H1 (cell line): ENCODE data around the gene UBAP2L. TPM values are rescaled to one million over a fixed set of nuclear protein-coding genes. Genes with fewer than 3 reads are reported as not detected.

ENCODE experiments used
- BCL11A ChIP-seq, 2 experiments: IDR thresholded peaks; one replicate each; pipeline ENCODE4 v1.6.1; 2011; ENCODE audit warnings: low read depth in 2 of 2, low read length in 2 of 2, mild to moderate bottlenecking in 2 of 2
- BRCA1 ChIP-seq: IDR thresholded peaks from 2 replicates; pipeline ENCODE4 v1.6.1; 2012; ENCODE audit warnings: low read depth, low read length, improper control_type of control experiment
- CHD1 ChIP-seq: IDR thresholded peaks from 2 replicates; pipeline ENCODE4 v1.6.1; 2012; ENCODE audit warnings: low read depth, low read length, improper control_type of control experiment
- EZH2 ChIP-seq: fragments of 200-600 bp; sonication (generic); IDR thresholded peaks from 2 replicates; pipeline ENCODE4 v1.7.1; 2012; ENCODE audit warnings: low read depth, mild to moderate bottlenecking, moderate library complexity, low read length, inconsistent platforms; ENCODE audit not compliant: severe bottlenecking
- FOSL1 ChIP-seq: IDR thresholded peaks from 2 replicates; pipeline ENCODE4 v1.6.1; 2011; ENCODE audit warnings: mild to moderate bottlenecking, low read depth, low read length, moderate library complexity; ENCODE audit not compliant: insufficient read depth
- HDAC2 ChIP-seq, 2 experiments: fragments of 300-600 bp in 1 of 2; sonication (generic) in 1 of 2; IDR thresholded peaks; 2 replicates each; pipeline ENCODE4 v1.6.1; 2011 to 2012; ENCODE audit warnings: low read depth in 2 of 2, low read length in 2 of 2, mild to moderate bottlenecking in 2 of 2, moderate library complexity in 2 of 2, borderline replicate concordance in 1 of 2, inconsistent platforms in 1 of 2
- MAFK ChIP-seq: IDR thresholded peaks from 2 replicates; pipeline ENCODE4 v1.6.1; 2012; ENCODE audit warnings: low read depth, mild to moderate bottlenecking, improper control_type of control experiment, low read length
- NANOG ChIP-seq: IDR thresholded peaks from 2 replicates; pipeline ENCODE4 v1.6.1; 2011; ENCODE audit warnings: low read length, low read depth, mild to moderate bottlenecking, inconsistent platforms; ENCODE audit not compliant: insufficient read depth, poor library complexity, severe bottlenecking
- POLR2A ChIP-seq, 2 experiments: IDR thresholded peaks; 1 replicate in 1 of 2; 2 replicates in 1 of 2; pipeline ENCODE4 v1.6.1; 2011; ENCODE audit warnings: low read depth in 2 of 2, low read length in 2 of 2, mild to moderate bottlenecking in 2 of 2; ENCODE audit errors: control extremely low read depth in 1 of 2
- POLR2AphosphoS5 ChIP-seq: IDR thresholded peaks from 2 replicates; pipeline ENCODE4 v1.6.1; 2011; ENCODE audit warnings: low read depth, low read length
- POU5F1 ChIP-seq: IDR thresholded peaks from 2 replicates; pipeline ENCODE4 v1.6.1; 2011; ENCODE audit warnings: low read depth, mild to moderate bottlenecking, low read length, moderate library complexity
- RFX5 ChIP-seq: IDR thresholded peaks from 2 replicates; pipeline ENCODE4 v1.6.1; 2011; ENCODE audit warnings: low read depth, low read length, improper control_type of control experiment, borderline replicate concordance
- RXRA ChIP-seq: IDR thresholded peaks from 2 replicates; pipeline ENCODE4 v1.6.1; 2011; ENCODE audit warnings: low read depth, mild to moderate bottlenecking, low read length, moderate library complexity; ENCODE audit not compliant: insufficient read depth
- SP1 ChIP-seq: IDR thresholded peaks from 2 replicates; pipeline ENCODE4 v1.6.1; 2011; ENCODE audit warnings: low read depth, low read length
- SP2 ChIP-seq: IDR thresholded peaks from 2 replicates; pipeline ENCODE4 v1.6.1; 2012; ENCODE audit warnings: mild to moderate bottlenecking, low read length, inconsistent platforms
- SUZ12 ChIP-seq: fragments of 200-600 bp; sonication (generic); IDR thresholded peaks from 2 replicates; pipeline ENCODE4 v1.6.1; 2012; ENCODE audit warnings: mild to moderate bottlenecking, inconsistent platforms, low read length, moderate library complexity, mixed read lengths
- YY1 ChIP-seq: IDR thresholded peaks from 2 replicates; pipeline ENCODE4 v1.6.1; 2011; ENCODE audit warnings: low read depth, mild to moderate bottlenecking, low read length
- ZNF274 ChIP-seq: IDR thresholded peaks from 2 replicates; pipeline ENCODE4 v1.7.0; 2012; ENCODE audit warnings: low read length, borderline replicate concordance; ENCODE audit errors: extremely low read depth
- polyA plus RNA-seq, 7 experiments: library from polyadenylated mRNA; depleted of rRNA in 3 of 7; stranded (reverse) in 5 of 7; unstranded in 2 of 7; fragments of >200 nt in 5 of 7; fragments of 200-250 nt in 2 of 7; gene quantifications; 1 replicate in 5 of 7; 2 replicates in 1 of 7; 4 replicates in 1 of 7; pipeline versions ENCODE4 v1.2.1 to v1.2.3, GENCODE V29; 2011 to 2013; ENCODE audit warnings: missing spikeins in 2 of 7, mixed read lengths in 2 of 7
- total RNA-seq: library from RNA; stranded (reverse); fragmentation: NEBNext Ultra II Directional; extraction: Animal tissue kit (Norgen Biotek cat#: 25700); gene quantifications from 2 replicates; pipeline ENCODE4 v1.2.1, GENCODE V29; 2021
- TF ChIP-seq, protein P1 (sequence below), 3 experiments: IDR thresholded peaks; 1 replicate in 2 of 3; 2 replicates in 1 of 3; pipeline versions ENCODE4 v1.5.1 to v1.6.1; 2011; ENCODE audit warnings: low read length in 3 of 3, mild to moderate bottlenecking in 3 of 3, inconsistent platforms in 2 of 3, low read depth in 1 of 3, moderate library complexity in 1 of 3; ENCODE audit not compliant: insufficient read depth in 1 of 3; ENCODE audit errors: control extremely low read depth in 1 of 3
- TF ChIP-seq, protein P2 (sequence below): IDR thresholded peaks from 2 replicates; pipeline ENCODE4 v1.6.1; 2012; ENCODE audit warnings: low read length, inconsistent platforms

Gene UBAP2L
- total and polyA plus RNA-seq, 2 of the 8 experiments (the other 6 are each of a cell fraction or from before 2014, with no cell fraction given), result 254 to 349 TPM

DNA sequence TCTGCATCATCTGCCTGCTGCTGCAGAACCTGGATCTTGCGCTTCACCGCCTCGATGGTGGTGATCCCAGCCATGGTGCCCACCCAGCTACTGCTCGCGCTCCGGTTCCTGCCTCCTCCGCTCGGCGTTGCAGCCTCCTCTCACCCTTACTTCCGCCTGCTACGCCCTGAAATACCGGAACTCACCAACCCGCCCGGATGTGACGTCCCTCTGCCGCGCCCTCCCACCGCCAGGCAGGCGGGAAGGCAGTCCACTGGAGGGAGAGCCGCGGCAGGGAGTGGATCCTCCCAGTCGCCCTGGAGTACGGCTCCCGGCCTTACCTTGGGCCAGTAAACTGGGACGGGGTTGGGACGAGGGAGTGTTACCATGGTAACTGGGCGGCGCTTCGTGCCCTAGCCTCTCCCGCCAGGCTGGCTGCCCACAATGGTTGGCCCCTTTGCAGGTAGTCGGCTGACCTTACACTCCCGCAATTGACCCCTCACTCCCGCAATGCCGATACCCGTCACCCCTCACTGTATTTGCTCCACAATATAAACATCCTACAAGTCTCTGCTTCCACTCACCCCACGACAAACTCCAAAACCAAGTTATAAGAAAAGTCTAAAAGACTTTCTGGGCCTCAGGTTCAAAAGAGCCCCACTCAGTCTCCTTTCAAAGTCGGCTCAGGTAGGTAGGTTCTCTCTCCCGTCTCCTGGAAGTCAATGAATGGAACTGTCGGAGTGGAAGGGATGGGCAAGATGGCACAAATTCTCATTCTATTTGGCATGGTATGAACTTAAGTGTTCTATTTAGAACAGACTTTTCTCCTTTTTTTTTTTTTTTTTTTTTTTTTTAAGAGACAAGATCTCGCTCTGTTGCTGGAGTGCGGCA is 37.5 kb upstream of the UBAP2L start (continued):
- TF ChIP-seq, protein P1, sequence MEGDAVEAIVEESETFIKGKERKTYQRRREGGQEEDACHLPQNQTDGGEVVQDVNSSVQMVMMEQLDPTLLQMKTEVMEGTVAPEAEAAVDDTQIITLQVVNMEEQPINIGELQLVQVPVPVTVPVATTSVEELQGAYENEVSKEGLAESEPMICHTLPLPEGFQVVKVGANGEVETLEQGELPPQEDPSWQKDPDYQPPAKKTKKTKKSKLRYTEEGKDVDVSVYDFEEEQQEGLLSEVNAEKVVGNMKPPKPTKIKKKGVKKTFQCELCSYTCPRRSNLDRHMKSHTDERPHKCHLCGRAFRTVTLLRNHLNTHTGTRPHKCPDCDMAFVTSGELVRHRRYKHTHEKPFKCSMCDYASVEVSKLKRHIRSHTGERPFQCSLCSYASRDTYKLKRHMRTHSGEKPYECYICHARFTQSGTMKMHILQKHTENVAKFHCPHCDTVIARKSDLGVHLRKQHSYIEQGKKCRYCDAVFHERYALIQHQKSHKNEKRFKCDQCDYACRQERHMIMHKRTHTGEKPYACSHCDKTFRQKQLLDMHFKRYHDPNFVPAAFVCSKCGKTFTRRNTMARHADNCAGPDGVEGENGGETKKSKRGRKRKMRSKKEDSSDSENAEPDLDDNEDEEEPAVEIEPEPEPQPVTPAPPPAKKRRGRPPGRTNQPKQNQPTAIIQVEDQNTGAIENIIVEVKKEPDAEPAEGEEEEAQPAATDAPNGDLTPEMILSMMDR (IDR thresholded peaks at IDR 0.05; ENCODE audit: control extremely low read depth in 1 of 3, insufficient read depth in 1 of 3, low read depth in 1 of 3, low read length in 3 of 3), result peak in 1 of 3 experiments; percentile 7; a peak in 1 of 4 replicates
- TF ChIP-seq MAFK (no peak), RXRA (no peak), EZH2 (no peak), NANOG (no peak), BRCA1 (no peak), ZNF274 (no peak), HDAC2 (IDR thresholded peaks at IDR 0.05; ENCODE audit: borderline replicate concordance in 1 of 2, low read depth in 2 of 2, low read length in 2 of 2) (peak; percentile 48 to 50; a peak in 2 of 4 replicates), POLR2AphosphoS5 (peak; percentile 81), FOSL1 (no peak), SP2 (no peak), POLR2A (IDR thresholded peaks at IDR 0.05; ENCODE audit: control extremely low read depth in 1 of 2, low read depth in 2 of 2, low read length in 2 of 2) (peak; percentile 1 to 68), SUZ12 (no peak), SP1 (peak; percentile 93), RFX5 (no peak; the same call in 1 of the 2 replicates), YY1 (no peak), CHD1 (no peak), POU5F1 (no peak), BCL11A (IDR thresholded peaks at IDR 0.05; ENCODE audit: low read depth in 2 of 2, low read length in 2 of 2) (no peak)
- TF ChIP-seq, protein P2, sequence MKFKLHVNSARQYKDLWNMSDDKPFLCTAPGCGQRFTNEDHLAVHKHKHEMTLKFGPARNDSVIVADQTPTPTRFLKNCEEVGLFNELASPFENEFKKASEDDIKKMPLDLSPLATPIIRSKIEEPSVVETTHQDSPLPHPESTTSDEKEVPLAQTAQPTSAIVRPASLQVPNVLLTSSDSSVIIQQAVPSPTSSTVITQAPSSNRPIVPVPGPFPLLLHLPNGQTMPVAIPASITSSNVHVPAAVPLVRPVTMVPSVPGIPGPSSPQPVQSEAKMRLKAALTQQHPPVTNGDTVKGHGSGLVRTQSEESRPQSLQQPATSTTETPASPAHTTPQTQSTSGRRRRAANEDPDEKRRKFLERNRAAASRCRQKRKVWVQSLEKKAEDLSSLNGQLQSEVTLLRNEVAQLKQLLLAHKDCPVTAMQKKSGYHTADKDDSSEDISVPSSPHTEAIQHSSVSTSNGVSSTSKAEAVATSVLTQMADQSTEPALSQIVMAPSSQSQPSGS, result no peak
